Common myeloid progenitor, CD34-positive (primary cell): Measurements from ENCODE around the gene ST6GALNAC3.

Source experiments
- CTCF ChIA-PET: fragments of 350-600 bp; sonication (Branson Sonifier 250); formaldehyde crosslinking; loops from one replicate; lab custom pipeline; 2021; ENCODE audit warnings: antibody characterized with exemption; lab: Charles Lee
- POLR2A ChIA-PET: fragments of 350-600 bp; sonication (Branson Sonifier 250); formaldehyde crosslinking; loops from one replicate; lab custom pipeline; 2021; ENCODE audit warnings: antibody characterized with exemption; lab: Charles Lee
- DNase-seq, 3 donors: peaks; one replicate each; pipeline versions ENCODE4 v3.0.0 to v3.0.0-alpha.2; 2013
- H3K27ac ChIP-seq, 2 experiments: 1 replicate in 1 of 2; 2 replicates in 1 of 2; pipeline ENCODE4 v1.7.0; 2013; ENCODE audit warnings: inconsistent platforms in 2 of 2, low read length in 2 of 2, mild to moderate bottlenecking in 2 of 2, low read depth in 1 of 2, moderate library complexity in 1 of 2; ENCODE audit not compliant: severe bottlenecking in 2 of 2, insufficient read depth in 1 of 2, poor library complexity in 1 of 2
- H3K27me3 ChIP-seq, 5 experiments: replicated peaks in 2 of 5; 1 replicate in 3 of 5; 2 replicates in 2 of 5; pipeline versions ENCODE4 v1.6.1 to v1.7.0; 2013; ENCODE audit warnings: low read length in 4 of 5, mild to moderate bottlenecking in 2 of 5, moderate library complexity in 2 of 5, inconsistent platforms in 1 of 5; ENCODE audit not compliant: insufficient read depth in 5 of 5, control insufficient read depth in 4 of 5
- H3K36me3 ChIP-seq, 4 experiments: 1 replicate in 2 of 4; 2 replicates in 2 of 4; pipeline versions ENCODE4 v1.6.1 to v1.7.0; 2013; ENCODE audit warnings: low read length in 3 of 4, control low read depth in 1 of 4, mild to moderate bottlenecking in 1 of 4; ENCODE audit not compliant: control insufficient read depth in 4 of 4, insufficient read depth in 4 of 4
- H3K4me1 ChIP-seq, 4 experiments: 1 replicate in 3 of 4; 2 replicates in 1 of 4; pipeline versions ENCODE4 v1.6.1 to v1.7.1; 2013; ENCODE audit warnings: low read length in 3 of 4, mild to moderate bottlenecking in 3 of 4, control low read depth in 1 of 4, inconsistent platforms in 1 of 4, moderate library complexity in 1 of 4; ENCODE audit not compliant: control insufficient read depth in 4 of 4, insufficient read depth in 4 of 4; ENCODE audit errors: control extremely low read depth in 1 of 4
- H3K4me3 ChIP-seq, 7 experiments: 1 replicate in 4 of 7; 2 replicates in 3 of 7; pipeline versions ENCODE4 v1.5.1 to v1.7.0; 2013; ENCODE audit warnings: mild to moderate bottlenecking in 7 of 7, low read length in 6 of 7, moderate library complexity in 6 of 7, inconsistent platforms in 2 of 7, low read depth in 2 of 7, control low read depth in 1 of 7; ENCODE audit not compliant: insufficient read depth in 4 of 7, control insufficient read depth in 1 of 7; ENCODE audit errors: extremely low read depth in 1 of 7
- H3K9me3 ChIP-seq, 5 experiments: 1 replicate in 4 of 5; 2 replicates in 1 of 5; pipeline versions ENCODE4 v1.6.1 to v1.7.1; 2013; ENCODE audit warnings: low read length in 4 of 5, mild to moderate bottlenecking in 2 of 5, inconsistent platforms in 1 of 5, low read depth in 1 of 5, moderate library complexity in 1 of 5; ENCODE audit not compliant: control insufficient read depth in 4 of 5, insufficient read depth in 2 of 5; ENCODE audit errors: control extremely low read depth in 1 of 5
- WGBS: methylation state at CpG from one replicate; pipeline ENCODE4 v1.1.5; 2013; ENCODE audit not compliant: insufficient coverage; 5-methylcytosine and 5-hydroxymethylcytosine counted together

The ST6GALNAC3 gene

GRCh38 chr1:76577525-76578185, 503.1 kb downstream of the ST6GALNAC3 start:
- Histone ChIP-seq H3K4me1 (no peaks in the 10 kb centered on the region), H3K27ac (no peak overlapping the region), H3K27me3 (no peaks in the 10 kb centered on the region), H3K36me3 (no peaks in the 10 kb centered on the region), H3K9me3 (no peaks in the 10 kb centered on the region), H3K4me3 (no peak overlapping the region)
- ChIA-PET POLR2A (no interaction called here), CTCF (no interaction called here)
- WGBS, result no CpG with 5 or more reads among the region's 3 CpGs
- no peak for DNase-seq

- no peak for DNase-seq
- Histone ChIP-seq H3K27ac (no peak overlapping the region), H3K4me3 (no peak overlapping the region), H3K9me3 (no peaks in the 10 kb centered on the region), H3K4me1 (no peaks in the 10 kb centered on the region), H3K27me3 (no peaks in the 10 kb centered on the region), H3K36me3 (no peaks in the 10 kb centered on the region)
- ChIA-PET CTCF (no interaction called here), POLR2A (interaction anchor here (0.7 kb wide), 1 partner anchor 483 kb away, joined by 3 read pairs; no protein-coding TSS in a partner anchor)
- no CpG with 5 or more reads among the region's 2 CpGs for WGBS
These were observed 505.7 kb downstream of the ST6GALNAC3 start for GRCh38 chr1:76580206-76580605.

- no peaks in the 10 kb centered on the region for H3K27me3 ChIP-seq
- CTCF ChIA-PET, result no interaction called here
These were observed 507.2 kb downstream of the ST6GALNAC3 start for GRCh38 chr1:76581712-76582111.

GRCh38 chr1:76583235-76583868, 508.8 kb downstream of the ST6GALNAC3 start:
- Histone ChIP-seq H3K9me3 (no peaks in the 10 kb centered on the region), H3K27me3 (peaks cover 0 to 2% (median 0%) of the 10 kb centered on the region in 5 experiments), H3K27ac (no peak overlapping the region), H3K4me1 (no peaks in the 10 kb centered on the region), H3K4me3 (no peak overlapping the region), H3K36me3 (no peaks in the 10 kb centered on the region)
- CTCF ChIA-PET, result no interaction called here
- POLR2A ChIA-PET, result no interaction called here
- 94% methylated on average over 2 of the region's 3 CpGs for WGBS
- no peak for DNase-seq

More at GRCh38 chr1:76581712-76582111, 507.2 kb downstream of the ST6GALNAC3 start:
- Histone ChIP-seq H3K27ac (no peak overlapping the region), H3K36me3 (no peaks in the 10 kb centered on the region), H3K4me3 (no peak overlapping the region), H3K4me1 (no peaks in the 10 kb centered on the region), H3K9me3 (no peaks in the 10 kb centered on the region)
- DNase-seq, result no peak
- no CpG with 5 or more reads among the region's 2 CpGs for WGBS
- POLR2A ChIA-PET, result no interaction called here

GRCh38 chr1:76583875-76584477, 509.4 kb downstream of the ST6GALNAC3 start:
- Histone ChIP-seq H3K36me3 (no peaks in the 10 kb centered on the region), H3K27me3 (peaks cover 0 to 2% (median 0%) of the 10 kb centered on the region in 5 experiments), H3K4me1 (no peaks in the 10 kb centered on the region), H3K9me3 (no peaks in the 10 kb centered on the region), H3K27ac (no peak overlapping the region), H3K4me3 (no peak overlapping the region)
- no peak for DNase-seq
- ChIA-PET POLR2A (no interaction called here), CTCF (no interaction called here)
- WGBS, result 100% methylated on average over 1 of the region's 1 CpG

GRCh38 chr1:76585980-76586674, 511.6 kb downstream of the ST6GALNAC3 start:
- 86% methylated on average over 2 of the region's 4 CpGs for WGBS

More at GRCh38 chr1:76585980-76586674, 511.6 kb downstream of the ST6GALNAC3 start:
- Histone ChIP-seq H3K27me3 (peaks cover 0 to 2% (median 0%) of the 10 kb centered on the region in 5 experiments), H3K4me1 (no peaks in the 10 kb centered on the region), H3K9me3 (no peaks in the 10 kb centered on the region), H3K27ac (no peak overlapping the region), H3K36me3 (no peaks in the 10 kb centered on the region), H3K4me3 (no peak overlapping the region)
- CTCF ChIA-PET, result no interaction called here
- DNase-seq, result no peak
- POLR2A ChIA-PET, result no interaction called here
